ENCODE data around the gene CFAP58.

Gene CFAP58

DNA sequence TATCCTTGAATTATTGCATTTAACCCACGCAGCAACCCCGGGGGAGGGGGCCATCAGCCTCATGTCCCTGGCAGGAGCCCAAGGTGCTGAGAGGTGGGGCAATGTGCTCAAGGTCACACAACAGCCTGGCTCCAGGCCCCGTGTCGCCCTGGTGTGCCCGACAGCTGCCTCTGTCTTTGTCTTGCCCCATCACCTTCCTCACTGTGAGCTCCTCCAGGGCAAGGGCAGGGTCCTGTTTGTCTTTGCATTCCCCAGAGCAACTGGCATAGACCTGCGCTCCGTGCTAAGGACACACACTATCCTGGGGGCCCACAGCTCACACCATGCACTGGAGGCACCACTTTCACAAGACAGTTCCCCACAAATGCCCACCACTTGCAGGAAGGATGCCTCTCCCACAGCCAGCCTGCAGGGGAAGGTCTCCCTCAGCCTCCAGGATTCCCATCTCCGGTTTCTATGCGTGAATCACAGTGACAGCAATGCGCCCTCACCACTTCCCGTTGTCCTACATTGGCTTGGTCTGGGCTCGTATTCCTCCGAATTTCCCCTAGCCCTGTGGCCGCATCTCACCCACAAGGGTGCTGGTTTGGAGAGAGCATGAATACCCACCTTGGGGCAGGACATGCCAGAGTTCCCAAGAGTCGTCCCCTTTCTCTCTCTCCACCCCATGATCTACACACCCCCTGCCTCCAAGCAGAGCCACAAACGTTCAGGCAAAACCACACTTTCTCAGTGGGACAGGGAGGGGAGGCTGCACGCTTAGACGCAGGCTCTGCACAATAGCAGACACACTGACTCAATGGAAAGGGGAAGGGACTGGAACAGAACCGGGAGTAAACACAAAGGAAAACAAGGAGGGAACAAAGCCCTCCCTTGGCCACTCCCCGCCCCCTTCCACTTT lies 25.6 kb upstream of the CFAP58 start:
- peak; percentile 81 for DNase-seq (ENCODE audit: low read depth)
- H3K4me3 ChIP-seq (ENCODE audit: low read length) = peak overlapping the region; percentile 50
- TF ChIP-seq, protein P1, sequence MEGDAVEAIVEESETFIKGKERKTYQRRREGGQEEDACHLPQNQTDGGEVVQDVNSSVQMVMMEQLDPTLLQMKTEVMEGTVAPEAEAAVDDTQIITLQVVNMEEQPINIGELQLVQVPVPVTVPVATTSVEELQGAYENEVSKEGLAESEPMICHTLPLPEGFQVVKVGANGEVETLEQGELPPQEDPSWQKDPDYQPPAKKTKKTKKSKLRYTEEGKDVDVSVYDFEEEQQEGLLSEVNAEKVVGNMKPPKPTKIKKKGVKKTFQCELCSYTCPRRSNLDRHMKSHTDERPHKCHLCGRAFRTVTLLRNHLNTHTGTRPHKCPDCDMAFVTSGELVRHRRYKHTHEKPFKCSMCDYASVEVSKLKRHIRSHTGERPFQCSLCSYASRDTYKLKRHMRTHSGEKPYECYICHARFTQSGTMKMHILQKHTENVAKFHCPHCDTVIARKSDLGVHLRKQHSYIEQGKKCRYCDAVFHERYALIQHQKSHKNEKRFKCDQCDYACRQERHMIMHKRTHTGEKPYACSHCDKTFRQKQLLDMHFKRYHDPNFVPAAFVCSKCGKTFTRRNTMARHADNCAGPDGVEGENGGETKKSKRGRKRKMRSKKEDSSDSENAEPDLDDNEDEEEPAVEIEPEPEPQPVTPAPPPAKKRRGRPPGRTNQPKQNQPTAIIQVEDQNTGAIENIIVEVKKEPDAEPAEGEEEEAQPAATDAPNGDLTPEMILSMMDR (conservative IDR thresholded peaks at IDR 0.05; ENCODE audit: low read length) = peak; percentile 54

DNA sequence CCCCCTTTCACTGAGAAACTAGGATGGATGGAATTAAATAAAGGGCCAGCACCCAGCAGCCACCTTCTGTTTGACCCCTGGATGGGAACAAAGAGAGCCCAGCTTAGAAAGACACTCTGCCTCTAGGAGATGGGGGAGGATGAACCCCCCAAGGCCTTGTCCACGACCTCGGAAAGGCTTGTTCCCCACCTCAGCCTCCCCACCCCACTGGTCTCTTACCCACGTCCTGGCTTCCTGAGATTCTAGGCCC lies 25.1 kb upstream of the CFAP58 start:
- H3K4me3 ChIP-seq (ENCODE audit: low read length) = peak overlapping the region; percentile 50
- DNase-seq (ENCODE audit: low read depth) = no peak
- TF ChIP-seq, protein P1 (conservative IDR thresholded peaks at IDR 0.05; ENCODE audit: low read length) = no peak

DNA sequence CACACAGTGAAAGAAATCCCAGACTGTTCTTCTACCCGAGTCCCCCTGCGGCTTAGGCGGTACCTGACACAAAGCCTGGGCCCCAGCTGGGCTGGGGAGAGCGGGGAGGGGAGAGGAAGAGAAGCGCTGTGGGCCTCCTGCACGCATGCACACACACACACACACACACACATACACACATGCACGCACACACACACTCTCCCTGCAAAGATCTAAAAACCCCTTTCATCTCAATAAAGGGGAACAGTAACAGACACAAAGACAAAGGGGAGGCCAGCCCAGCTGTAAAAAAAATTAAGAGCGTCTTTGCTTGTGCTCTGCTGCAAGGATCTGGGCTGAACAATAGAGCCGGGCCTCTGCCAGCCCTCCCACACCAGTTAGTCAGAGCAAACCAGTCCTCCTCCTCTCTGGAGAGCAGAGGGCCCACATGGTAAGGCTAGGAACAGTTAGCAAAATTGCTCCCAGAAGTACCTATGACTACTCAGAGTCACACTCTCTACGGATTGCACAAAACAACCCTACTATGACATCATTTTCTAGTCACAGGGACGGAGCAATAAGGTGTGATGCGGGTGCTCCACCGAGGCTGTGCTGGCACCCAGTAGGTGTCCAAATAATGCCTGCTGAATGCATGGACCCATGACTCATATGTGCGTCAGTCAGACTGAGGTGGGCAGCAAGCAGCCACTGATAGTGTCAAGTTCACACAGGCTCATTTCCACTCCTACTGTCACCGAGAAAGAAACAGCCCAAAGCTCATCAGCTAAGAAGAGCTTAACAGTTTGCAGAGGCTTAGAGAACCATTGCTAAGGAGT lies 24.5 kb upstream of the CFAP58 start:
- DNase-seq (ENCODE audit: low read depth) = peak; percentile 95
- peak overlapping the region; percentile 50 for H3K4me3 ChIP-seq (ENCODE audit: low read length)

DNA sequence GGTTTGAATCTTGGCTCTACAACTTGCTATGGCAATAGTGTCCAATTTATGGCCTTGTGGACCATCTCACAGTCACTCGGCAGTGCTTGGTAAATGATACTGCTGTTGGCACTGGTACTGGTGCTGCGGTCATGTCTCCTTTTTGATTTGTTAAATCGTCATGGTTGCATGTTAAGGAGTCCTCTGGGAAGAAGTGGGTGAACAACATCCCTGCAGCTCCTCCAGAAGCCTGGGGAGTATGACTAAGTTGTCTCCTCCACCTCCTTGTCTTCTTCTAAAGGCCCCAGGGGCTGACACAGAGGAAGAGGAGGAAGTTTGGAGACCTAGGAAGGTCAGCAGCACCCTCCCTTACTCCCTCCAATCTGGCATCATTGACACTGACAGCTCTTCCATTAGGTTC lies 23.9 kb upstream of the CFAP58 start:
- DNase-seq (ENCODE audit: low read depth) = peak; percentile 92
- TF ChIP-seq, protein P1 (conservative IDR thresholded peaks at IDR 0.05; ENCODE audit: low read length) = no peak
- H3K4me3 ChIP-seq (ENCODE audit: low read length) = peak overlapping the region; percentile 5

More for the DNA sequence above, 24.5 kb upstream of the CFAP58 start:
- TF ChIP-seq, protein P1 (conservative IDR thresholded peaks at IDR 0.05; ENCODE audit: low read length) = no peak

DNA sequence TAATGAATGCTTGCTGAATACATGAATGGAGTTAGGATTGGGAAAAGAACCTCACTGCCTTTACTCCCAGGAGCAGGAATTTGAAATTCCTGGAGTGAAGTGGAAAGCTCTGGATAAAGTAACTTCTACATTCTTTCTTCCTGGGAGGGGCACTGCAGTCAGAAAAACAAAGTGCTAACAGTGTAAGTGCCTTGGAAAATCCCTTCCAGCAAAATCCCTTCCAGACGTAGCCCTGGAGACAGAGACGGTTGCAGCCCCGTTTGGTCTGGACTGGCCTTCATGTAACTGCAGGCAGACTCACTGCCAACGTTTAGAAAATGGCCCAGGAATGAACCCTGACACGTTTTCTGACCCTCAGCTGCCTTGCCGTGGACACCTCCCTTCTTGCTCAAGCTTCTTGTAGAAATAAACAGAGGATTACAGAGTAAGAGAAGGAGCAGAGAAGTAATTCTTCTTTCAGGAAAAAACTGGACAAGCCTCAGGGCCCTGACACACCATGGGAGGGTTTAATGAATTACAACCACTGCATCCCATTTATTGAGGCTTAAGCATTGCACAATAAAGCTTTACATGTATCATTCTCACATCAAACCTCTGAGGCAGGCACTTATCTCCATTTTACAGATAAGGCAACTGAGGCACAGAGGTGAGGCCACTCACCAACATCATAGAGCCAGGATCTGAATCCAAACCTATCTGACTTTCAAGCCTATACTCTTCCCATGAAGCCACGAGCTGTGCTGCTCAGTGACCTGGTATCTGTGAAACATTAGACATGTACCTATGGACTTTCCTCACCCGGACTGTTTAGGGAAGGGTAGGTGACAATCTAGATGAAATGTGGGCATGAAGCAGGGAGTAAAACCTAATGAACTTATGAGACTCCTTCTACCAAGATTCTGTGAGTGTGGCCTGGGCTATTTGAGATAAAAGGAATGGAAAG lies 23.2 kb upstream of the CFAP58 start:
- DNase-seq (ENCODE audit: low read depth) = peak; percentile 92
- H3K4me3 ChIP-seq (ENCODE audit: low read length) = no peak overlapping the region; the same call in 1 of the 2 replicates
- TF ChIP-seq, protein P1 (conservative IDR thresholded peaks at IDR 0.05; ENCODE audit: low read length) = no peak

DNA sequence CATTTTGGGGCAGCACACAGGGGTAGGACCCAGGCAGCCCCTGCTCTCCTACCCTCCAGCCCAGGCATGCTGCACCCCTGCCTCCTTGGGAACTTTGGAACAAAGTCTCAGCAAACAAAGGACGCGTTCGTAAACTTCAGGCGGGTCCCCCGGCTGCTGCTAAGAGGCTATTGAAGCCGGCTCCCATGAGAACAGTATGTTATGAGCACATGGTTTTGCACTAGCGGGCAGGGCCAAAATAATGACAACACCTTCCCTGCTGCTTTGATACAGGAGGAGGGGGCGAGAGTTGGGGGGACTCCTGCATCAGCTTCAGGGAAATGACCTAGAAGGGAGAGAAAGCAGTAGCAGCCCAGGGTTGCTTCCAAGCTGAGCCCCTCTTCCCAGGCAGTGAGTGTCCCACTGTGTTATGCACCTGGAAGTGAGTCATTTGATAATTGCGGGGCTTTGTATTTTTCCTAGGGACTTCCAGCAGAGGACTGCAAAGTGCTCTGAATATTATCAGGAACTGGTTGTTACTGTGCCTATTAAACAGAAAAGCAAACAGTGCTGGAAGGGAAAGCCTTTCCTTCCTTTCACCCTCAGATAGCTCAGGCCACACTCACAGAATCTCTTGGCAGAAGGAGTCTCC lies 22.3 kb upstream of the CFAP58 start:
- TF ChIP-seq, protein P1 (conservative IDR thresholded peaks at IDR 0.05; ENCODE audit: low read length) = no peak
- H3K4me3 ChIP-seq (ENCODE audit: low read length) = no peak overlapping the region
- no peak for DNase-seq (ENCODE audit: low read depth)
